NCI-H1436 (cell line): Measurements from ENCODE around the gene ZSWIM4.
A peak's percentile ranks its signal among the peaks of the same experiment; 100 is the strongest.

Experiments
- DNase-seq: peaks from one replicate; lab custom pipeline; 2025; lab: John Stamatoyannopoulos, UW

ZSWIM4 gene

DNA sequence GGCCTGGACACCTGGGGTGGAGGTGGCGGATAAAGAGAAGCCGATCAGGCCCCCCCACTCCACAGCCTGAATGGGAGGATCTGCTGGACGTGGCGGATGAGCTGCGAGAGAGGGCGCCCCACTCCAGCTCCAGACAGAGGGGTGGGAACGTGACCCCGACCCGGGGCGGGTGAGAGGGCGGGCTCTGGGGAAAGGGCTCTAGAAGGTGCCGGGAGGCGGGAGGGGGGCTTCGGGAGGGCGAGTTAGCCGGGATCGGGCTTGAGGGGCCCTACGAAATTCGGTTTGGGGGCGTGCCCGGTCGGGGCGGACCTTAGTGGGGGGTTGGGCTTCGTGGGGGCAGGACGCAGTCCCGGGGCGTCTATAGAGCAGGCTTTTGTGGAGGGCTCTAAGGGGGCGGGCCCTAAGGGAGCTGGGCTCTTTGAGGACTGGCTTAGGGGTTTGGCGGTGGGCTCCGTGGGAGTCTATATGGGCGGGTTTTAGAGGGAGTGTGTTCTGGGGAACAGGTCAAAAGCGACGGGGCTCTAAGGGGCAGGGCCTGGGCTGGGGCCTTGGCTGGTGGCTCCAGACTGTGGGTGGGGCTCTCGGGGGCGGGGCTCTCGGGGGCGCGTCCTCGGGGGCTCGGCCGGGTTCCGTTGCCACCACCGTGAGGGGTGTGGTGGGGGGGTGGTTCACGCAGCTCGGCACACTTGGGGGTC lies 77.6 kb downstream of the ZSWIM4 start:
- no peak for DNase-seq

- DNase-seq: no peak
Measured at GRCh38 chr19:13873834-13874515, 78.7 kb downstream of the ZSWIM4 start.

DNA sequence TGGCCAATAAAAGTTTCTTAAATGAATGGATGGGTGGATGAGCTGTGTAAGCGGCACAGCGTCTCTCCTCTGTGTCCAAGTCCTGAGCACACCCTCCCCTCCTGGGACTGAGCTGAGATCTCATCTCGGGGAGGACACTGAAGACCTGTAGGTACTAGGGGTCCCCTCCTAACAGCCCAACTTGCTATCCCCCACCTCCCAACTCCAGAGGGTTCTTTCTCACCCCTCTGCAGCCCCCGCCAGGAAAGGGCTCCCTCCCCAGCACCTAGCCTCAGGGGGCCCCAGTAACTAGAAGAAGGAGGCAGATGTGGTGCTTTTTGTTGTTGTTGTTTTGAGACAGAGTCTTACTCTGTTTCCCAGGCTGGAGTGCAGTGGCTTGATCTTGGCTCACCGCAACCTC lies 80.6 kb downstream of the ZSWIM4 start:
- DNase-seq: no peak

DNA sequence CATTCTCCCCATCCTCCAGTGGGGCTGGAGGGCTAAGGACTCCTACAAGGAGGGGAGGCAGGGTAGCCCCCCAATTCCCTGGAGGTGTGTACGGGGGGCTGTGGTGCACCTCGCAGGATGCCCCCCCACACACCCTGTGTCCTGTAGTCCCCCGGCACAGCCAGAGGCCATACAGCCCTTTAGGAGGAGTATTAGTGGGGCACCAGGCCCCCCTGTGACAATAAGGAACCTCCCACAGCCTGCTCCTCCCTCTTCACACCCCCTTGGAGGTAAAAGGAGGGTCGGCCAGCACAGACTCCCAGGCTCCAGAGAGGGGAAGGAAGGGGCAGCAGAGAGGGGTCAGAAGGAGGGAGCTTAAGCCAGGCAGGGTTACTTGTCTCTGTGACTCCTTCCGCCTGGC lies 81.6 kb downstream of the ZSWIM4 start, which contains the start of gene NANOS3:
Gene NANOS3 (plus strand): TSS at position 301 of the 400 bp plus-strand sequence. CDS start 115 bp downstream, outside the sequence.
- no peak for DNase-seq

DNA sequence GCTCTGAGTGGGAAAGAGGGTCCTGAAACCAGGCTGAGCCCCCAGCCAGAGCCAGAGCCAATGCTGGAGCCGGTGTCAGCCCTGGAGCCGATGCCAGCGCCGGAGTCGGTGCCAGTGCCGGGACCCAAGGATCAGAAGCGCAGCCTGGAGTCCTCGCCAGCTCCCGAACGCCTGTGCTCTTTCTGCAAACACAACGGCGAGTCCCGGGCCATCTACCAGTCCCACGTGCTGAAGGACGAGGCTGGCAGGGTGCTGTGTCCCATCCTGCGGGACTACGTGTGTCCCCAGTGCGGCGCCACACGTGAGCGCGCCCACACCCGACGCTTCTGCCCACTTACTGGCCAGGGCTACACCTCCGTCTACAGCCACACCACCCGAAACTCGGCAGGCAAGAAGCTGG lies 82.1 kb downstream of the ZSWIM4 start:
- DNase-seq: no peak

GRCh38 chr19:13880059-13881043 lies 85.1 kb downstream of the ZSWIM4 start:
- peak; percentile 92 for DNase-seq

- DNase-seq: no peak
Measured at GRCh38 chr19:13881251-13881691, 86.0 kb downstream of the ZSWIM4 start.
